ENCODE results near the gene MTOR.

GRCh38 chr1:11294951-11295350 is 32.6 kb upstream of the MTOR start:
- TF ChIP-seq CTCF (IDR thresholded peaks at IDR 0.05) = no peak
- TF ChIP-seq POLR2A (IDR thresholded peaks at IDR 0.05) = no peak
- no peak for TF ChIP-seq EP300 (IDR thresholded peaks at IDR 0.05)
